ENCODE measurements around the gene CACNA1G.

GRCh38 chr17:50536683-50537646 is 23.6 kb upstream of the CACNA1G start:
- TF ChIP-seq CTCF (IDR thresholded peaks at IDR 0.05), result no peak
- TF ChIP-seq POLR2AphosphoS5 (IDR thresholded peaks at IDR 0.05), result no peak
- no peak for TF ChIP-seq POLR2A (IDR thresholded peaks at IDR 0.05)

All from gastroesophageal sphincter (tissue), 3 donors.